SK-N-SH treated with all-trans-retinoic acid at 6 μM for 48 hours (cell line): ENCODE data around the gene RGS12.

Experiments used
- ATAC-seq: fragments of 200-7000 bp; cut with Tn5 transposase; 3 replicates; pipeline ENCODE4 v1.9.1; 2020; ENCODE audit warnings: mild to moderate bottlenecking, moderate library complexity
- ARNTL ChIP-seq: fragments of 450-650 bp; formaldehyde crosslinking; IDR thresholded peaks from 2 replicates; pipeline ENCODE4 v1.5.0; 2020; ENCODE audit warnings: low read depth, mild to moderate bottlenecking, moderate library complexity, borderline replicate concordance
- BACH2 ChIP-seq: fragments of 250-450 bp; sonication (Bioruptor Pico); IDR thresholded peaks from 2 replicates; pipeline ENCODE4 v1.9.0; 2021; ENCODE audit warnings: mild to moderate bottlenecking, borderline replicate concordance
- CSDC2 ChIP-seq: fragments of 250-450 bp; sonication (Bioruptor Pico); IDR thresholded peaks from 2 replicates; pipeline ENCODE4 v1.5.0; 2020; ENCODE audit warnings: mild to moderate bottlenecking, moderate library complexity
- ESRRG ChIP-seq: fragments of 250-450 bp; sonication (Bioruptor Pico); IDR thresholded peaks from 2 replicates; pipeline ENCODE4 v1.6.1; 2021; ENCODE audit warnings: mild to moderate bottlenecking
- GLIS3 ChIP-seq: fragments of 250-450 bp; sonication (Bioruptor Pico); IDR thresholded peaks from 2 replicates; pipeline ENCODE4 v1.5.0; 2020; ENCODE audit warnings: mild to moderate bottlenecking, moderate library complexity
- ISL1 ChIP-seq: fragments of 250-450 bp; sonication (Bioruptor Pico); IDR thresholded peaks from 2 replicates; pipeline ENCODE4 v2.1.2; 2022; ENCODE audit warnings: mild to moderate bottlenecking, moderate library complexity
- OSR1 ChIP-seq: fragments of 250-450 bp; sonication (Bioruptor Pico); IDR thresholded peaks from 2 replicates; pipeline ENCODE4 v1.8.0; 2022; ENCODE audit warnings: moderate library complexity, mild to moderate bottlenecking, inconsistent platforms
- PATZ1 ChIP-seq: fragments of 250-450 bp; sonication (Bioruptor Pico); IDR thresholded peaks from 2 replicates; pipeline ENCODE4 v1.8.0; 2020; ENCODE audit warnings: mild to moderate bottlenecking, moderate library complexity, borderline replicate concordance
- POU6F1 ChIP-seq: fragments of 250-450 bp; sonication (Bioruptor Pico); IDR thresholded peaks from 2 replicates; pipeline ENCODE4 v1.8.0; 2021; ENCODE audit warnings: low read depth, mild to moderate bottlenecking, moderate library complexity, borderline replicate concordance
- PPARA ChIP-seq: fragments of 250-450 bp; sonication (Bioruptor Pico); IDR thresholded peaks from 2 replicates; pipeline ENCODE4 v1.5.0; 2020; ENCODE audit warnings: mild to moderate bottlenecking, borderline replicate concordance
- RARB ChIP-seq: fragments of 250-450 bp; sonication (Bioruptor Pico); IDR thresholded peaks from 2 replicates; pipeline ENCODE4 v1.8.0; 2021; ENCODE audit warnings: mild to moderate bottlenecking, moderate library complexity
- SNAI2 ChIP-seq: fragments of 250-450 bp; sonication (Bioruptor Pico); IDR thresholded peaks from 2 replicates; pipeline ENCODE4 v1.5.0; 2020; ENCODE audit warnings: mild to moderate bottlenecking, moderate library complexity
- TCF4 ChIP-seq: fragments of 250-450 bp; sonication (Bioruptor Pico); IDR thresholded peaks from 2 replicates; pipeline ENCODE4 v1.8.0; 2021; ENCODE audit warnings: mild to moderate bottlenecking, moderate library complexity, borderline replicate concordance
- TSHZ2 ChIP-seq: fragments of 250-450 bp; sonication (Bioruptor Pico); IDR thresholded peaks from 2 replicates; pipeline ENCODE4 v1.5.0; 2020; ENCODE audit warnings: mild to moderate bottlenecking, moderate library complexity
- ZC3H10 ChIP-seq: fragments of 250-450 bp; sonication (Bioruptor Pico); IDR thresholded peaks from 2 replicates; pipeline ENCODE4 v1.5.1; 2021; ENCODE audit warnings: mild to moderate bottlenecking, moderate library complexity
- ZFP3 ChIP-seq: fragments of 250-450 bp; sonication (Bioruptor Pico); IDR thresholded peaks from 2 replicates; pipeline ENCODE4 v1.5.0; 2020; ENCODE audit warnings: mild to moderate bottlenecking, moderate library complexity
- ZFP30 ChIP-seq: fragments of 450-650 bp; formaldehyde crosslinking; IDR thresholded peaks from 2 replicates; pipeline ENCODE4 v1.5.0; 2022; ENCODE audit warnings: mild to moderate bottlenecking, moderate library complexity
- ZNF565 ChIP-seq: fragments of 450-650 bp; formaldehyde crosslinking; conservative IDR thresholded peaks from 2 replicates; pipeline ENCODE4 v1.5.0; 2020; ENCODE audit warnings: low read depth, mild to moderate bottlenecking, moderate library complexity
- ZNF70 ChIP-seq: fragments of 450-650 bp; formaldehyde crosslinking; IDR thresholded peaks from 2 replicates; pipeline ENCODE4 v1.5.0; 2020; ENCODE audit warnings: mild to moderate bottlenecking, moderate library complexity
- ZNF8 ChIP-seq: fragments of 450-650 bp; formaldehyde crosslinking; IDR thresholded peaks from 2 replicates; pipeline ENCODE4 v1.5.0; 2020; ENCODE audit warnings: mild to moderate bottlenecking, moderate library complexity
- TF ChIP-seq, protein P1 (sequence below): fragments of 250-450 bp; sonication (Bioruptor Pico); IDR thresholded peaks from 2 replicates; pipeline ENCODE4 v1.5.1; 2020; ENCODE audit warnings: low read depth, mild to moderate bottlenecking, moderate library complexity

The RGS12 gene

GRCh38 chr4:3293401-3294391, 875 bp downstream of the RGS12 start:
- ATAC-seq: peak; percentile 3
- no peak for TF ChIP-seq GLIS3 (CRISPR knock-in tag)
- no peak for TF ChIP-seq SNAI2 (CRISPR knock-in tag)
- TF ChIP-seq CSDC2 (CRISPR knock-in tag): no peak
- no peak for TF ChIP-seq BACH2 (CRISPR knock-in tag)
- TF ChIP-seq POU6F1 (CRISPR knock-in tag): no peak
- TF ChIP-seq ZC3H10 (CRISPR knock-in tag): no peak
- no peak for TF ChIP-seq OSR1

DNA sequence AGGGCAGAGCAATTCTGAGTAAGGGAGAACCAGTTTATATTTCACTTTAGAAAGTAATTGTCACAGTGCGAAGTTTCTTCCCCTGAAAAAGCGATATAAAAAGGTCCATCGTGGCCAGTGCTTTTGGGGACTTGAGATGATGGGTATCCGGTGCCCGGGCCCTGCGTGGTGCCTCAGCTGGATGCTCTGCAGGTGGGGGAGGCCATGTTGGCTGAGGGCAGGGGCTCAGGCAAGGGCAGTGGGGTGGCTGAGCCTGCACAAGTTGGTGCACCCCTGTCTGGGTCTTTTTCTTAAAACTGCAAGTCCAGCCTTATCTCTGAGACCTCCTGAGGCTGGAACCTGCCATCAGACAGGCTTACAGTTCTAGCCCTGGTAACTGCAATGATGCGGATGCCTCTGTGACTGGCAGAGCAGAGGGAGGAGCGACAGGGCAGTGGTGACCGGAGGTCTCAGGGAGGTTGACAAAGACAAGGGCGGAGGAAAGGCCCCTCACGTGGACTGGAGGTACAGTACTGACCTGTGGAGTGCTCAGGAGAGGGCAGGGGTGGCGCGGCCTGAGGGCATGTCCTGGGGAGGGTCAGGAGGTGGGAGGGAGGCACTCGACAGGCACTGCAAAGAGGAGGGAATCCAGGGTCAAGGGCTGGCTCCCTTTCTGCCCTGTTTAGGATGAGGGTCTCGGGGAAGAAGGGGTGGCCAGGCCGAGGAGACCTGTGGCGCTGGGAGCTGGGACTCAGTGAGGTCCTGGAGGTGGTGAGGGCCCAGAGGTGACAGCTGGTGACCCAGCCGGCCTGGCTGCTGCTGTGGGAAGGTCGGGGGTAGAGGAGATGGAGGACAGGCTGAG, 1.8 kb downstream of the RGS12 start:
- no peak for TF ChIP-seq SNAI2 (CRISPR knock-in tag)
- no peak for TF ChIP-seq TSHZ2 (CRISPR knock-in tag)
- TF ChIP-seq ARNTL: no peak
- TF ChIP-seq ZC3H10 (CRISPR knock-in tag): no peak
- TF ChIP-seq ZFP3 (CRISPR knock-in tag): no peak

DNA sequence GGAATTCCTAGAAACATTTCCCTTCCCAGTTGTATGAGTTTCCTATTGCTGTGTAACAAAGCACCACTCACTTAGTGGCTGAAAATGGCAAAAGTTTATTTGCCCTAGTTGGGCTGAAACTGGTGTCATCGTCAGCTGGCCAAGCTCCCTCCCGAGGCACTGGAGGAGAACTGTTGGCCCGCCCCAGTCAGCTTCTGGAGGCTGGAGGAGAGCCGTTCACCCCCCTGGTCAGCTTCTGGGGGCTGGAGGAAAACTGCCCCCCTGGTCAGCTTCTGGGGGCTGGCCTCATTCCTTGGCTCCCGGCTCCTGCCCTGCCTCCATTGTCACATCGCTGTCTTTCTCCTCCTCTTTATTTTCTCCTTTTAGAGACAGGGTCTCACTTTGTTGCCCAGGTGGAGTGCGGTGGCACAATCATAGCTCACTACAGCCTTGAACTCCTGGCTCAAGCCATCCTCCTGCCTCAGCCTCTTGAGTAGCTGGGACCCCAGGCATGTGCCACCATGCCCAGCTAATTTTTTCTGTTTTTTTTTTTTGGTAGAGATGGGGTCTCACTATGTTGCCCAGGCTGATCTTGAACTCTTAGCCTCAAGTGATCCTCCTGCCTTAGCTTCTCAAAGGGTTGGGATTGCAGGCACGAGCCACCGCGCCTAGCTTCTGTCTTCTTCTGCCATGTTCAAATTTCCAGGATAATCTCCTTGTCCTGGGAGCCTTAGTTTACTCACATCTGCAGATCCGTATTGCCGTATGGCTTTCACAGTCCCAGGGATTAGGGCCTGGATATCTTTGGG, 3.2 kb downstream of the RGS12 start:
- TF ChIP-seq ISL1: no peak
- no peak for TF ChIP-seq ZNF8 (CRISPR knock-in tag)
- TF ChIP-seq ZFP30 (CRISPR knock-in tag): no peak
- no peak for ATAC-seq

More for the DNA sequence above, 1.8 kb downstream of the RGS12 start:
- ATAC-seq: no peak

- no peak for TF ChIP-seq ZNF70 (CRISPR knock-in tag)
- TF ChIP-seq ISL1: no peak
- no peak for TF ChIP-seq RARB (CRISPR knock-in tag)
- TF ChIP-seq ESRRG: no peak
- TF ChIP-seq PPARA: no peak
- TF ChIP-seq PATZ1 (CRISPR knock-in tag): no peak
- TF ChIP-seq, protein P1, sequence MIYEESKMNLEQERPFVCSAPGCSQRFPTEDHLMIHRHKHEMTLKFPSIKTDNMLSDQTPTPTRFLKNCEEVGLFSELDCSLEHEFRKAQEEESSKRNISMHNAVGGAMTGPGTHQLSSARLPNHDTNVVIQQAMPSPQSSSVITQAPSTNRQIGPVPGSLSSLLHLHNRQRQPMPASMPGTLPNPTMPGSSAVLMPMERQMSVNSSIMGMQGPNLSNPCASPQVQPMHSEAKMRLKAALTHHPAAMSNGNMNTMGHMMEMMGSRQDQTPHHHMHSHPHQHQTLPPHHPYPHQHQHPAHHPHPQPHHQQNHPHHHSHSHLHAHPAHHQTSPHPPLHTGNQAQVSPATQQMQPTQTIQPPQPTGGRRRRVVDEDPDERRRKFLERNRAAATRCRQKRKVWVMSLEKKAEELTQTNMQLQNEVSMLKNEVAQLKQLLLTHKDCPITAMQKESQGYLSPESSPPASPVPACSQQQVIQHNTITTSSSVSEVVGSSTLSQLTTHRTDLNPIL (CRISPR knock-in tag): no peak
- no peak for TF ChIP-seq TCF4
- TF ChIP-seq ZNF565: no peak
- TF ChIP-seq ZFP3 (CRISPR knock-in tag): no peak
- ATAC-seq: no peak
Measured at GRCh38 chr4:3296651-3297050, 3.8 kb downstream of the RGS12 start.
